Globus pallidus (tissue), 1 donor: ENCODE data around the gene ITGB6.
"Not testable (repeated sequence)": the region's sequence is repeated elsewhere in the genome, so short reads cannot be mapped to it uniquely, and the experiment has no call there.

Source experiments
- DNase-seq: peaks from one replicate; pipeline ENCODE4 v3.0.0-alpha.2; 2015; ENCODE audit warnings: low spot score

Gene ITGB6

GRCh38 chr2:160181146-160181836 is 18.8 kb downstream of the ITGB6 start:
- DNase-seq, result not testable (repeated sequence)

DNA sequence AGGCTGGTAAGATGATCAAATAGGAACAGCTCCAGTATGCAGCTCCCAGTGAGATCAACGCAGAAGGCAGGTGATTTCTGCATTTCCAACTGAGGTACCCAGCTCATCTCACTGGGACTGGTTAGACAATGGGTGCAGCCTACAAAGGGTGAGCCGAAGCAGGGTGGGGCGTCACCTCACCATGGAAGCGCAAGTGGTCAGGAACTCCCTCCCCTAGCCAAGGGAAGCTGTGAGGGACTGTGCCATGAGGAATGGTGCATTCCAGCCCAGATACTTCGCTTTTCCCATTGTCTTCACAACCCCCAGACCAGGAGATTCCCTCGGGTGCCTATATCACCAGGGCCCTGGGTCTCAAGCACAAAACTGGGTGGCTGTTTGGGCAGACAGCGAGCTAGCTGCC is 19.4 kb downstream of the ITGB6 start:
- DNase-seq, result not testable (repeated sequence)

- DNase-seq, result no peak
Observed at GRCh38 chr2:160180172-160180571, 19.9 kb downstream of the ITGB6 start.

GRCh38 chr2:160175169-160176134 is 24.6 kb downstream of the ITGB6 start:
- DNase-seq, result no peak

DNA sequence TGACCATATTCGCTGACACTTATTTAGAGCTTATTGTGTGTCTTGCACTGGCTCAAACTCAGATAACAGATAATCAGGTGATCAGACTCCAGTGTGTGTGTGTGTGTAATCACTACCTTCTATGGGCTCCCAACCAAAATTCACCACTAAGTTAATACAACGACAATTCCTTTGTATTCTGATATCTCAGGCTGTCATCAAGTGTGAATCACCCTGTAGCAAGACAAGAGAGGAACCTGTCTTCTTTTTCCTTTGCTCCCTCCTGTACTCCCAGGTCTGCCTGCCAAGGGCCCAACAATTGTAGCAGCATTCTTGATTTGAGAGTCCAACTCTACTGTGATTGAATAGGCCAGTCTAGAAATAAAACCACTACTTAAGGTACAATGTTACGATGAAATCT is 25.8 kb downstream of the ITGB6 start:
- no peak for DNase-seq

DNA sequence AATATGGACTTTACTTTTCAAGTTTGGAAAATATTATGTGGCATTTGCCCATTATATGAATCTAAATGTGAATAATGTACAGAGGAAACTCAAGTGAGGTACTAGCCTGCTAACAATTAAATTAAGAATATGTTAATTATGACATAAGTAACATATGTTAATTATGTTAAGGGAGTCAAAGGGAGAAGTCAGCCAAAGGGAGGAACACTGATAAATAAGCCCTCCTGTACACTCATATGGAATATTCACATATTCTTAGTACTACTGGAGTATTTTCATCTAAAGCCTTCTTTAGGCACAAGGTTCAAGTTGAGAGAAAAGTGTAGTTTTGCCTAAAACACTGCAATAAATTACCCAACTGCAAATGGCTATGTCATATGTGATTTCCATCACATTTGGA is 30.1 kb downstream of the ITGB6 start:
- DNase-seq, result no peak

- no peak for DNase-seq
Observed at GRCh38 chr2:160169471-160169870, 30.6 kb downstream of the ITGB6 start.

DNA sequence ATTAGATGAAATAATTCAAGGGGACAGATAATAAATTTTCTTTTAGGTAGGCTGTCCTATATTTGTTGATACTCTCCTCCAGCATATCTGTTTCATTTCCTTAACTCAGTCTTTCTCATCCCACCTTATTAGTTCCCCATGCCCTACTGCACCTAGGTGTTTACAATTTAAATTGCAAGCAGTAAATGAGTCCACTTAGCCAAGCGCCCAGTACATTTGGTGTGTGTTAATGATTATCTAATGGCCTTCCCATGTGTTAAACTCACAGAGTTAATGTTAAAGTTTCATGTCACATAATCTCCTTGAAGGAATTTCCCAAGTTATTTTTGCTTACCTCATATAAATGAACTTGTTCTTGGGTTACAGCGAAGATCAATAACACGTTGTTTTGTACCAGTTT is 31.2 kb downstream of the ITGB6 start:
- DNase-seq, result no peak

DNA sequence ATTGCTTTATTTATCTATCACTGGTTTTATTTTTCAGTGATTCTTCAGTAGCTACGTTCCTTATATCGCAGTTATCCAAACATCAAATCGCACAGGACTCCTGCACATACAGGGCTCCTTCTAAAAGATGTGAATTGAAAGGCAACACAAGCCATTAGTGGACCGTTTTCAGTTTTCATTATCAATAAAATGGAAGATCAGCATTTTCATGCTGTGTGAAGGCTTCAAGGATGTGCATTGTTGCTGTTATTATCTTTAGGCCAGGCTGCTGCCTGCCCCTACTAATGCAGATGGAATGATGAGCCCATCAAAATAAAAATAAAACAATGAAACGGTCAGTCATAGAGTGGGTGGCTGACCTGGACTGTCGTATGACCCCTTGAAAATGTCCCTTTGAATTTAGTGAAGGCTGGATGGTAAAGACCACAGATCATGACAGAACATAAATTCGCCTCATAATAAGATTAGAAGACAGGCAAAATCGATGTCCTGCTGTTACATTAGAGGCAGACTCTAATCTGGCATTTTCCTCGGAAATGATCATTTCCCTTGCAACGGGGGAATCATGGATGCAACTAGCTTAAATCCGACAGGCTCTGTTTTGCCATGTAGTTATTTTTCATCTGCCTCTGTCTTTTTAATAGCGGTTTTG is 32.9 kb downstream of the ITGB6 start:
- no peak for DNase-seq

- DNase-seq, result no peak
Observed at GRCh38 chr2:160165996-160166395, 34.1 kb downstream of the ITGB6 start.

- DNase-seq, result no peak
Observed at GRCh38 chr2:160165081-160165480, 35.0 kb downstream of the ITGB6 start.

GRCh38 chr2:160157861-160158829 is 41.9 kb downstream of the ITGB6 start:
- no peak for DNase-seq

DNA sequence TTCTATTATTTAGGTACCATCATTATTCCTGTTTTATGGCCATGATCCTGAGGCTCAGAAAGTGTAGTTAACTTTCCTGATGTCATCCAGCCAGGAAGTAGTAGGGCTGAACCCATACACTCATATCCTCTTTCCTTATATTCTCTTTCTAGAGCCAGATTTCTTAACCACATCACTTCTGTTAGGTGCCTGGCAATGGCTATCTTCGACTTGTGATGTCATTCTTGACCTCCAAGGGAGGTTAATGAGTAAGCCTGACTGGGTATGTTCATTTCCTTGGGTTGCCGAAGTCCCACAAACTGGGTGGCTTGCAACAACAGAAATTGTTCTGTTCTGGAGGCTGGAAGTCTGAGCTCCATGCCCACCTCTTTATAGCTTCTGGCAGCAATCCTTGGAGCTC is 43.4 kb downstream of the ITGB6 start:
- no peak for DNase-seq

DNA sequence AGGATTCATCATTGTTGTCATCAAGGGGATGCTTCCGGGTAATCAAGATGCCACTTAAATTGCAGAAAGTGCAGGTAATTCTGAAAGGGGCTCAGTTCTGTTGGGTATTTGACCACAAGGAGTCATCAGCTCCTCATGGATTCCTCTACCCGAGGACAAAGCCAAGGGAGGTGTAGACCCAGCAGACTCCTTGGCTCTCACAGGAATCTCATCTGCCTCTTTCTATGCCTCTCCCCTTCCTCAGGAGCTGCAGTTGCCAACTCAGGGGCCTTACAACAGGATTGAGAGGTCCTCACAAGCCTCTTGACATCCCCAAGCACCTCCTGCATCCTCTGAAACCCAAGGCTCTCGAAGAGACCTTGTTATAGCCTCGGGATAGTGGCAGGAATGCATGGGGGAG is 44.0 kb downstream of the ITGB6 start:
- DNase-seq, result no peak

DNA sequence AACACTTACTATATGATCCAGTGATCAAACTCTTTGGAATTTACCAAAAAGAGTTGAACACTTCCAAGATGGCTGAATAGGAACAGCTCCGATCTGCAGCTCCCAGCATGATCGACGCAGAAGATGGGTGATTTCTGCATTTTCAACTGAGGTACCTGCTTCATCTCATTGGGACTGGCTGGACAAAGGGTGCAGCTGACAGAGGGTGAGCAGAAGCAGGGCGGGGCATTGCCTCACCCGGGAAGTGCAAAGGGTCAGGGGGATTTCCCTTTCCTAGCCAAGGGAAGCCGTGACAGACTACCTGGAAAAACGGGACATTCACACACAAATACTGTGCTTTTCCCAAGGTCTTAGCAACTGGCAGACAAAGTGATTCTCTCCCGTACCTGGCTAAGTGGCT is 51.7 kb downstream of the ITGB6 start:
- DNase-seq, result not testable (repeated sequence)

DNA sequence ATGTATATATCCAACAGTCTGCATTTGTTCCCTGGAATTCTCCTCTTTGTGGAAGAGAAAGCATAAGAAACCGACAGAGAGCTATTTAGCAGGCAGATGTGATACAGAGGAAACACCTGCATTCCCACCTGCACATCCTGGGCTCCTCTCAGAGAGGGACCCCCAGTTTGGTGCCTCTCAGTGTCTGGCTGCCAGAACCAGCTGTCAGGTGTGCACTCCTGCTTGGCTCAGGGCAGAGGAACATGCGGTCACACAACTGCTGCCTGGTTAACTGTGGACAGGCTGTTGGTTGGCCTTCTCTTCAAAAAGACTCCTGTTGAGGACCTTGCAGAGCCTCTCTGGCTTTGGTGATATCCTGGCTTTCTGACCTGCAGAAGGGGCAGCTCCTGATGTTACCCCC is 54.6 kb downstream of the ITGB6 start:
- no peak for DNase-seq

DNA sequence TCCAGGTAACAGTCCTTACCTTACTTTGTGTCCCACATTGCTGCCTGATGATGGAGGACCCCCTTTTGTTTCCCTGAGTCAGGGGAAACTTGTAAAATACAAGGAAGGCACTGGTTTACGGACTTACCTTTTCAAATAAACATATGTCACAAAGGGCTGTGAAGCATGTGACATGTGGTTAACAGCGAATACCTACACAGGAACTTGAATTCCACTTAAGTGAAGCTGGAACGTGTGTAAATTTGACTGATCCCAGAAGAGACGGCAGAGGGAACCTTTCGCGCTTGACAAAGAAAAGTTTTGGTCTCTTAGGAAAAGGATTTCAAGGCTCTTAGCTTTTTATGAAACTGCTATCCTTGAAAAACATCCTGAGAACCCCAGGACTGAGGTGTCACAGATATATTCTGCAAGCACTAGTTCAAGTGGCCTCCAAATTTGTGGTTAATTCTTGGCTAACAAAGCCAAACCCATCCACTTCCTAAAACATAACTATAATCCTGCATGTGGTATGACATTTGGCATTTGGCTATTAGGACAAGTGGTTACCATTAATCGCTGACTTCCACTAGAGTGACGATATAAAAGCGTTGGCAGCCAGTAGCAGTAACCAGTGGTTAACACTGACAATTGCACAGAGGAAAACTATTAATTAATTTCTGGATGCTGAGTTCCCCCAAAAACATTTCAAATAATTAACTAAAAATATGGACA is 55.6 kb downstream of the ITGB6 start:
- no peak for DNase-seq

- no peak for DNase-seq
Observed at GRCh38 chr2:160142472-160142871, 57.6 kb downstream of the ITGB6 start.

DNA sequence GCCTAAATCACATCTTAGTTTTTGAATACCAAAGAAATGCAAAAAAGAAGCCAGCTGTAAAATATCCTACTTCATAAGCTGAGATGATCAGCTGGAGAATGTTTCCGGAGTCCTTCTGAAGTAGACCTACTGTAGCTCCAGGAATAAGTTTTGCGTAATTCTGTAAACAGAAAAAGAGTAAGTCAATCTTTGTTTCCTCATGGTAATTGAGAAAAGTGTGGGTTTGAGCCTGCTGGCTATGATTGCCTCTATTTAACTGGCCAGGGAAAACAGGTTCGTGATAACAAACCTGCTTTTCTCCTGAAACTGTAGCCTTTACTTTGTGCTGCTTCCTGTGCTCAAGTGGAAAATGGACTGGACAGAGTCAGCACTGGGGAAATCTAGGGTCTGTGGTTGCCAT is 58.2 kb downstream of the ITGB6 start:
- DNase-seq, result no peak

GRCh38 chr2:160141419-160141818 is 58.7 kb downstream of the ITGB6 start:
- no peak for DNase-seq

GRCh38 chr2:160140471-160140870 is 59.6 kb downstream of the ITGB6 start:
- no peak for DNase-seq
